Testis (tissue), 2 donors: Measurements from ENCODE around the gene AGAP1.

Source experiments
- POLR2A ChIP-seq: fragments of 450-650 bp; IDR thresholded peaks from one replicate; pipeline ENCODE4 v1.6.1; 2017; ENCODE audit warnings: antibody characterized with exemption, mild to moderate bottlenecking, moderate library complexity
- TF ChIP-seq, protein P1 (sequence below), 3 experiments: fragments of 450-650 bp in 2 of 3; fragments of 200-600 bp in 1 of 3; sonication (generic) in 1 of 3; IDR thresholded peaks; one replicate each; pipeline ENCODE4 v1.5.1; 2016 to 2019; ENCODE audit warnings: antibody characterized with exemption in 3 of 3, mild to moderate bottlenecking in 2 of 3, moderate library complexity in 1 of 3

GRCh38 chr2:235747001-235747785 is 253.3 kb downstream of the AGAP1 start:
- TF ChIP-seq, protein P1, sequence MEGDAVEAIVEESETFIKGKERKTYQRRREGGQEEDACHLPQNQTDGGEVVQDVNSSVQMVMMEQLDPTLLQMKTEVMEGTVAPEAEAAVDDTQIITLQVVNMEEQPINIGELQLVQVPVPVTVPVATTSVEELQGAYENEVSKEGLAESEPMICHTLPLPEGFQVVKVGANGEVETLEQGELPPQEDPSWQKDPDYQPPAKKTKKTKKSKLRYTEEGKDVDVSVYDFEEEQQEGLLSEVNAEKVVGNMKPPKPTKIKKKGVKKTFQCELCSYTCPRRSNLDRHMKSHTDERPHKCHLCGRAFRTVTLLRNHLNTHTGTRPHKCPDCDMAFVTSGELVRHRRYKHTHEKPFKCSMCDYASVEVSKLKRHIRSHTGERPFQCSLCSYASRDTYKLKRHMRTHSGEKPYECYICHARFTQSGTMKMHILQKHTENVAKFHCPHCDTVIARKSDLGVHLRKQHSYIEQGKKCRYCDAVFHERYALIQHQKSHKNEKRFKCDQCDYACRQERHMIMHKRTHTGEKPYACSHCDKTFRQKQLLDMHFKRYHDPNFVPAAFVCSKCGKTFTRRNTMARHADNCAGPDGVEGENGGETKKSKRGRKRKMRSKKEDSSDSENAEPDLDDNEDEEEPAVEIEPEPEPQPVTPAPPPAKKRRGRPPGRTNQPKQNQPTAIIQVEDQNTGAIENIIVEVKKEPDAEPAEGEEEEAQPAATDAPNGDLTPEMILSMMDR (IDR thresholded peaks at IDR 0.05), result no peak
- no peak for TF ChIP-seq POLR2A
